CD8-positive, alpha-beta memory T cell (primary cell): ENCODE data around the gene CREB3L4. TPM values are rescaled to one million over a fixed set of nuclear protein-coding genes. Genes with fewer than 3 reads are reported as not detected.

Experiments
- CTCF ChIA-PET: fragments of 350-600 bp; sonication (Branson Sonifier 250); formaldehyde crosslinking; loops from one replicate; lab custom pipeline; 2021; ENCODE audit warnings: antibody characterized with exemption; lab: Charles Lee
- POLR2A ChIA-PET: fragments of 350-600 bp; sonication (Branson Sonifier 250); formaldehyde crosslinking; loops from one replicate; lab custom pipeline; 2021; ENCODE audit warnings: antibody characterized with exemption; lab: Charles Lee
- DNase-seq, 5 donors: peaks; one replicate each; pipeline versions ENCODE4 v3.0.0 to v3.0.0-alpha.2; 2020 to 2022; ENCODE audit warnings: mixed read lengths in 1 of 5
- H3K27ac ChIP-seq: one replicate; pipeline ENCODE4 v1.7.0; 2013; ENCODE audit warnings: low read depth, mild to moderate bottlenecking, low read length, moderate library complexity
- H3K27me3 ChIP-seq: 2 replicates; pipeline ENCODE4 v1.7.0; 2013; ENCODE audit warnings: low read length, mild to moderate bottlenecking; ENCODE audit not compliant: insufficient read depth, poor library complexity, severe bottlenecking
- H3K36me3 ChIP-seq: 2 replicates; pipeline ENCODE4 v1.7.0; 2013; ENCODE audit warnings: mild to moderate bottlenecking, low read length, moderate library complexity; ENCODE audit not compliant: insufficient read depth
- H3K4me1 ChIP-seq: 2 replicates; pipeline ENCODE4 v1.7.0; 2013; ENCODE audit warnings: mild to moderate bottlenecking, low read length, moderate library complexity; ENCODE audit not compliant: insufficient read depth
- H3K4me3 ChIP-seq: 2 replicates; pipeline ENCODE4 v1.7.0; 2013; ENCODE audit warnings: mild to moderate bottlenecking, low read length
- H3K9me3 ChIP-seq: 2 replicates; pipeline ENCODE4 v1.7.0; 2013; ENCODE audit warnings: mild to moderate bottlenecking, low read length
- H3K27ac Mint-ChIP-seq, 8 donors: one replicate each; pipeline ENCODE4 v1.8.0; 2020 to 2021; ENCODE audit warnings: mixed read lengths in 8 of 8, mild to moderate bottlenecking in 6 of 8, inconsistent platforms in 3 of 8, moderate library complexity in 3 of 8
- H3K27me3 Mint-ChIP-seq, 2 donors: one replicate each; pipeline ENCODE4 v1.8.0; 2020 to 2021; ENCODE audit warnings: mixed read lengths in 2 of 2, mild to moderate bottlenecking in 1 of 2, moderate library complexity in 1 of 2
- H3K36me3 Mint-ChIP-seq, 3 donors: one replicate each; pipeline ENCODE4 v1.8.0; 2020 to 2021; ENCODE audit warnings: mixed read lengths in 3 of 3, inconsistent platforms in 1 of 3, mild to moderate bottlenecking in 1 of 3
- H3K4me1 Mint-ChIP-seq, 3 donors: one replicate each; pipeline ENCODE4 v1.8.0; 2020 to 2021; ENCODE audit warnings: mixed read lengths in 3 of 3, inconsistent platforms in 1 of 3, mild to moderate bottlenecking in 1 of 3
- H3K4me3 Mint-ChIP-seq, 7 donors: one replicate each; pipeline ENCODE4 v1.8.0; 2020 to 2021; ENCODE audit warnings: mixed read lengths in 7 of 7, mild to moderate bottlenecking in 6 of 7, moderate library complexity in 4 of 7, inconsistent platforms in 2 of 7
- H3K9me3 Mint-ChIP-seq, 5 donors: one replicate each; pipeline ENCODE4 v1.8.0; 2020 to 2022; ENCODE audit warnings: mixed read lengths in 5 of 5, mild to moderate bottlenecking in 3 of 5, moderate library complexity in 2 of 5, inconsistent platforms in 1 of 5
- polyA plus RNA-seq: library from polyadenylated mRNA; unstranded; fragments of 300-500 nt; fragmentation: Illumina TruSeq; gene quantifications from one replicate; pipeline ENCODE4 v1.2.3, GENCODE V29; 2021
- total RNA-seq, 2 experiments: library from RNA; stranded (reverse); gene quantifications; one replicate each; pipeline ENCODE4 v1.2.3, GENCODE V29; 2021

Gene CREB3L4, protein sequence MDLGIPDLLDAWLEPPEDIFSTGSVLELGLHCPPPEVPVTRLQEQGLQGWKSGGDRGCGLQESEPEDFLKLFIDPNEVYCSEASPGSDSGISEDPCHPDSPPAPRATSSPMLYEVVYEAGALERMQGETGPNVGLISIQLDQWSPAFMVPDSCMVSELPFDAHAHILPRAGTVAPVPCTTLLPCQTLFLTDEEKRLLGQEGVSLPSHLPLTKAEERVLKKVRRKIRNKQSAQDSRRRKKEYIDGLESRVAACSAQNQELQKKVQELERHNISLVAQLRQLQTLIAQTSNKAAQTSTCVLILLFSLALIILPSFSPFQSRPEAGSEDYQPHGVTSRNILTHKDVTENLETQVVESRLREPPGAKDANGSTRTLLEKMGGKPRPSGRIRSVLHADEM
- total RNA-seq (10 to 100 TPM in 1 of 2 experiments, 1 to 10 TPM in 1; 10.0 to 10.1 TPM), polyA plus RNA-seq (5.3 TPM)

DNA sequence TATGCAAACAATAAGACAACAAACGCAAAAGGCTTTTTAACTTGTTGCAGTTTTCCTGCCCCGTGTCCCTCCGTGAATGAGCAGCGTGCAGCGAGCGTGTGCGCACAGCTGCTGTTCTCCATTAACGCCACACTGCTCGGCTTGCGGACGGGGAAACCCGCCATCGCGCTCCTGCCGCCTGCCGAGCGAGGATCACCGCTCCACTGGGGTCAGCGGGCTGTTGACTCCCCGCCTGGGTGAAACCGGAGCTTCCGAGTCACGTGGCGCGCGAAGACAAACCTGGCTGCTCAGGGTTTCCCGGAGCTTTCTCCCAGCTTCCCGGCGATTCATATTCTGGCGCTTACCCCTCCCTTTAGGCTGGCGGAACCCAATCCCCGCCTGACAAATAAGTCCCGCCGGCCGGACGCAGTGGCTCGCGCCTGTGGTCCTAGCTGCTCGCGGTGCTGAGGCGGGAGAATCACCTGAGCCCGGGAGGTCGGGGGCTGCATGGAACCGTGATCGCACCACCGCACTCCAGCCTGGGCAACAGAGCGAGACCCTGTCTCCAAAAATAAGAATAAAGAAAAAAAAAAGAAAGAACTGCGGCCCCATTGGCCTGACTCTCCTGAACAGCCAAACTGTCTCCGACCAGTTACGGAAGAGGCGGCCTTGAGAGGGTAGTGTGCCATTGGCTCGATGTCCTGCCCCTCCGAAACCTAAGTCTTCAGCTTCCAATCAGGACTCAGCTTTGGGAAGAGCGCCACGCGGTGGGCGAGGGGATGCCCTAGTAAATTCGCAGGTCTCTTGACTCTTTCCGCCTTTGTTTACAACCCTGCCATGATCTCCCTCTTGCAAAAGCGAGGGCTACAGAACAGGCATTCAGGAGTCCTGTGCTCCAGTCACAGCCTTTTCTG, at the start of gene CREB3L4:
TSS of gene CREB3L4 (plus strand) at position 796 of the 893 bp plus-strand sequence. CDS start 624 bp downstream, outside the sequence.
- peaks cover 0 to 15% (median 0%) of the 10 kb centered on the region in 3 donors for H3K36me3 Mint-ChIP-seq
- no peaks in the 10 kb centered on the region for H3K27me3 Mint-ChIP-seq
- H3K4me3 ChIP-seq = peak within 1 kb of the TSS; percentile 53
- ChIA-PET CTCF (interaction anchor here (0.6 to 4.9 kb wide), 15 partner anchors 8 to 186 kb away, joined by 3 to 50 read pairs (median 4); partner anchors contain the start of genes CRTC2, DENND4B, JTB and RAB13), POLR2A (interaction anchor here (0.7 to 4.3 kb wide), 12 partner anchors 9 to 333 kb away, joined by 3 to 58 read pairs (median 6); partner anchors contain the start of genes CHTOP, CRTC2, DENND4B and GATAD2B)
- H3K9me3 Mint-ChIP-seq = no peaks in the 10 kb centered on the region
- no peaks in the 10 kb centered on the region for H3K36me3 ChIP-seq
- no peaks in the 10 kb centered on the region for H3K9me3 ChIP-seq
- peaks cover 39% of the 10 kb centered on the region for H3K4me1 ChIP-seq
- H3K27ac Mint-ChIP-seq = peak within 1 kb of the TSS; percentile 86 to 99 (median 97)
- peak; percentile 70 to 89 (median 85) for DNase-seq
- H3K4me1 Mint-ChIP-seq = peaks cover 45 to 63% (median 52%) of the 10 kb centered on the region in 3 donors
- H3K27ac ChIP-seq = peak within 1 kb of the TSS; percentile 62
- peak within 1 kb of the TSS; percentile 92 to 97 (median 96) for H3K4me3 Mint-ChIP-seq
- no peaks in the 10 kb centered on the region for H3K27me3 ChIP-seq

DNA sequence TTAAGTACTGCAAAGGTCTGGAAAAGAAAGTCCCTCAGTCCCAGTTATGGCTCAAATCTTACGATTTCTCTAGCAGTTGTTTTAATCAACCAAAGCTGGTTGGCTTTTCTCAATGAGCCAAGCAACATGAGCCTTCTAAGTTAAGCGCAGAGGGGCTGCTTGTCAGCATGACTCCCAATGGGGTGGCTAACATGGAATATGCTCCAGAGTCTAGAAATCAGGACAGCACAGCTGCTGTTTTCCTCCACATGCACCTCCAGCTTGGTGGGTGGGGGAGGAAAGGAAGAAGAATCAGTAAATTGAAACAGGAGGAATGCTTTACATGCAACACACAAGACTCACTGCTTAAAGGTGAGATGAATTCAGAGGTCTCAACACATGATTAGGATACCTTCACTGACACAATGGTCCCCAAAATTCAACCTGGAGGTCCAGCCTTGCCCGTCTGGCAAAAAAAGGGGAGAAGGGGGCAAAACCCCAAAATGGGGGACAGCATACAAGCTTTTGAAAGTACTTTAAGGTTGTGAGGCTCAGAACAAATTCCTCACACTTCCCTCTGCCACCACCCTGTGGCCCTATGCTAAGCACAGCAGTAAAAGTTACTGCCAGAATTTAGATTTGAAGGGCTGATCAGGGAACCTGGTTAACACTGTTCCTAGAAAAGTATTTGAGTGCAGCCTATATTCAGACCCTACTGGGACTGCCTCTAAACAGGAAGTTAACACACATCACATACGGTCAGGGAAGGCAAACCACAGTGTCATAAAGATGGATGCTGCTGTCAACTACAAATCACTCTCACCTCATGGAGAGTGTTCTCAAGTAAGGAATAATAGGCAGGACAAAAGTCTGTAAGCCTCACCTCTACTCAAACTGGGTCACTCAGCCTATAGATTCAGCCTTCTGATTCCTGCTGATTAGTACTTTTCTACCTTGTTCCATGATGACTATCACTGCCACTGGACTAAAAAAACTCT, 47.5 kb upstream of the CREB3L4 start:
- Mint-ChIP-seq H3K4me3 (peak overlapping the region; percentile 79 to 97 (median 94)), H3K27me3 (peaks cover 0 to 4% of the 10 kb centered on the region in 2 donors), H3K27ac (peak overlapping the region; percentile 80 to 100 (median 90)), H3K4me1 (peaks cover 56 to 76% (median 60%) of the 10 kb centered on the region in 3 donors), H3K36me3 (peaks cover 0 to 50% (median 0%) of the 10 kb centered on the region in 3 donors), H3K9me3 (peaks cover 0 to 2% (median 0%) of the 10 kb centered on the region in 5 donors)
- no peaks in the 10 kb centered on the region for H3K9me3 ChIP-seq
- H3K27ac ChIP-seq = peak overlapping the region; percentile 13
- peak overlapping the region; percentile 86 for H3K4me3 ChIP-seq
- H3K27me3 ChIP-seq = no peaks in the 10 kb centered on the region
- ChIA-PET POLR2A (interaction anchor here (1.0 to 1.6 kb wide), 2 partner anchors 25 to 57 kb away, joined by 3 to 4 read pairs; partner anchors contain the start of gene JTB), CTCF (interaction anchor here (1.0 to 6.0 kb wide), 5 partner anchors 9 to 124 kb away, joined by 3 to 58 read pairs (median 6); partner anchors contain the start of gene DENND4B)
- H3K36me3 ChIP-seq = no peaks in the 10 kb centered on the region
- peak in 2 of 5 donors; percentile 29 to 37 for DNase-seq
- peaks cover 50% of the 10 kb centered on the region for H3K4me1 ChIP-seq

DNA sequence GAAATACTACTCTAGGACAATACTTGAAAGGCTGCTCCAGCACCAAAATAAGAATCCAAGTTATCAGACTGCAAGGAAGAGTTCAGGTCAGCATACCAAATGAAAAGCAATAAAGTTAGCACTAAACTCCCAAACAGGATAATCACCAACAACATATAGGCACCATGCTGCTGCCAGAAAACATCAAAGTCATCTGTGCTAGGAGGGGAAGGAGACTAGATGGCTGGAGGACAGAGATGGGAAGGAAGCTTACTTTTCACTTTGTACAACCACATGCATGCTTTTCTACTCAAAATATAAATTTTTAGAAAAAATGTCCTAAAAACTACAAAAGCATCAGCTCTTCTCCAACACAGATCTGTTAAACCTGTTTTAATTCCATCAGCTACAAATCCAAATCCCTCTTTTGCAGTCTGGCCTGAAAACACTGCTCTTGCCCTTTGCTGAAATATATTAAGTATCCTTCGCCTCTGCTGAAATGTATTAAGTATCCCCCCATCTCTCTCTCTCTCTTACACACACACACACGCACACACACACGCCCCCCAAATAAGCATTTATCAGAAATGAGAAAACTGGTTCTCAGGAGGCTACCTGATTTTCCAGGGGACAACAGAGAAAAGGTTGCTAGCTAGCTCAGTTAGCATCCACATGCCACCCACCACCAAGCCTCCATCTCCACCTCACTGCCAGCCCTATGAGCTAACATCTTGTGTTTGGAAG, 46.5 kb upstream of the CREB3L4 start:
- Mint-ChIP-seq H3K4me1 (peaks cover 53 to 70% (median 61%) of the 10 kb centered on the region in 3 donors), H3K9me3 (peaks cover 0 to 2% (median 0%) of the 10 kb centered on the region in 5 donors)
- peaks cover 50% of the 10 kb centered on the region for H3K4me1 ChIP-seq

DNA sequence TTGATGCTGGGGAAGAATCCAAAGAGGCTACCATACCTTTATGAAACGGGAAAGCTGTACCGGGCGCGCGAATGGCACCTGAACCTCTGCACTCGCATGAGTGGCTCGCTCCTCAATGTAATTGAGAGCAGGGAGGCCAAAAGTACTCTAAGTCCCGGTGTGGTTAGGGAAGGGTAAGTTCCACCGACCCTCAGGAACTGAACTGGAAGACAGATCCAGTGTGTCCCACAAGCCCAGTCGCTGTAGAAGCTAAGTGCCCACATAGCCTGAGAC, 46.0 kb upstream of the CREB3L4 start:
- POLR2A ChIA-PET = interaction anchor here (0.7 to 2.8 kb wide), 5 partner anchors 23 to 69 kb away, joined by 3 to 56 read pairs (median 23); partner anchors contain the start of genes CREB3L4, DENND4B and RPS27

More for the DNA sequence above, 46.5 kb upstream of the CREB3L4 start:
- Mint-ChIP-seq H3K27me3 (peaks cover 0 to 4% of the 10 kb centered on the region in 2 donors), H3K27ac (peak overlapping the region; percentile 88 to 100 (median 94)), H3K36me3 (peaks cover 0 to 41% (median 0%) of the 10 kb centered on the region in 3 donors), H3K4me3 (peak overlapping the region; percentile 79 to 97 (median 94))
- H3K27me3 ChIP-seq = no peaks in the 10 kb centered on the region
- POLR2A ChIA-PET = interaction anchor here (0.7 to 2.8 kb wide), 4 partner anchors 41 to 70 kb away, joined by 3 to 23 read pairs (median 4); partner anchors contain the start of genes JTB and RPS27
- H3K9me3 ChIP-seq = no peaks in the 10 kb centered on the region
- H3K27ac ChIP-seq = peak overlapping the region; percentile 71
- no peaks in the 10 kb centered on the region for H3K36me3 ChIP-seq
- no peak for DNase-seq
- CTCF ChIA-PET = interaction anchor here (0.6 to 6.0 kb wide), 9 partner anchors 9 to 124 kb away, joined by 3 to 58 read pairs (median 4); partner anchors contain the start of genes CREB3L4, DENND4B and RAB13
- H3K4me3 ChIP-seq = peak overlapping the region; percentile 86

DNA sequence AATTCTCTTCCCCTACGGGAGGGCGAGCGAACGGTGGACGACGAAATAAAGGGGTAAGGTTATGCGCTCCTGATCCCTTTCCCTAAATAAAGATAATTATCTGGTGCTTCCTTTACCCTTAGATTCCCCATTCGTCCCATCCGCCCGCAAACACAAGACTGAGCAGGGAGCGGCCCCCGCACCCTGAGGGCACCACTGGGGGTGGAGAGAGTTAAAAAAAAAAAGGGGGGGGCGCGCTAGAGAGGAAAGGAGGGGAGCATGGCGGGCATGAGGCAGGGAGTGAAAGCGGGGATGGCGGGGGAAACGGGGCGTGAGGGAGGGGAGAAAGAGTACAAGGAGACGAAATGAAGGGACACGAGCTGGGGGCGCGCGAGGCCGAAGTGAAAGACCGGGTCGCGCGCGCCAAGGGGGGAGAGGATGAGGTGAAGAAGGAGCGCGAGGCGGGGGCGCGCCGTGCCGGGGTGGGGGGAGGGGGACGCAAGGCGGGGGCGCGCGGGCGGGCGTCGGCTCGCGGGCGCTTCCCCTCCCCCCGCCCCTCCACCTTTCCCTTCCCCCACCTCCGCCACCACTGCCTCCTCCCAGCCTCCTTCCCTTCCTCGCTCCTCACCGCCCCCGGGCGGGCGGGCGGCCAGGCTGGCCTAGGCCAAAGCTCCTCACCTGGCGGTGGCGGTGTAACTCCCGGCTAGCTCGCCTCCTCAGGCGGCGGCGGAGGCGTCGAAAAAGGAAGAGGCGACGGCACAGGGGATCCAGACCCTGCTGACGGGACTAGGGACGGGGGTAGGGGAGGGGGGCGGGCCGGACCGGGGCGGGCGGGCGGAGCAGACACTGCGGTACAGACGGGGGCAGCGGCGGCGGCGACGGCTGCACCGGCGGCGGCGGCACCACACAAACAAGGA, 45.4 kb upstream of the CREB3L4 start:
- POLR2A ChIA-PET = interaction anchor here (0.5 to 2.8 kb wide), 12 partner anchors 23 to 147 kb away, joined by 3 to 56 read pairs (median 5); partner anchors contain the start of genes CREB3L4, DENND4B, JTB and RPS27
- peak overlapping the region; percentile 86 for H3K4me3 ChIP-seq
- no peaks in the 10 kb centered on the region for H3K27me3 ChIP-seq
- DNase-seq = peak in 2 of 5 donors; percentile 41 to 43
- Mint-ChIP-seq H3K27me3 (peaks cover 0 to 4% of the 10 kb centered on the region in 2 donors), H3K4me3 (peak overlapping the region; percentile 79 to 97 (median 94)), H3K4me1 (peaks cover 50 to 65% (median 57%) of the 10 kb centered on the region in 3 donors), H3K27ac (peak overlapping the region; percentile 95 to 100 (median 98)), H3K36me3 (peaks cover 0 to 38% (median 0%) of the 10 kb centered on the region in 3 donors), H3K9me3 (peaks cover 0 to 2% (median 0%) of the 10 kb centered on the region in 5 donors)
- peak overlapping the region; percentile 71 for H3K27ac ChIP-seq
- no peaks in the 10 kb centered on the region for H3K36me3 ChIP-seq
- H3K4me1 ChIP-seq = peaks cover 50% of the 10 kb centered on the region
- no peaks in the 10 kb centered on the region for H3K9me3 ChIP-seq
- CTCF ChIA-PET = interaction anchor here (0.6 to 6.0 kb wide), 8 partner anchors 8 to 125 kb away, joined by 3 to 58 read pairs (median 5); partner anchors contain the start of gene DENND4B

More for the DNA sequence above, 46.0 kb upstream of the CREB3L4 start:
- Histone ChIP-seq H3K9me3 (no peaks in the 10 kb centered on the region), H3K27me3 (no peaks in the 10 kb centered on the region), H3K27ac (peak overlapping the region; percentile 71), H3K4me1 (peaks cover 50% of the 10 kb centered on the region), H3K4me3 (peak overlapping the region; percentile 86), H3K36me3 (no peaks in the 10 kb centered on the region)
- Mint-ChIP-seq H3K4me3 (peak overlapping the region; percentile 79 to 97 (median 94)), H3K9me3 (peaks cover 0 to 2% (median 0%) of the 10 kb centered on the region in 5 donors), H3K4me1 (peaks cover 50 to 66% (median 57%) of the 10 kb centered on the region in 3 donors), H3K36me3 (peaks cover 0 to 38% (median 0%) of the 10 kb centered on the region in 3 donors), H3K27ac (peak overlapping the region; percentile 88 to 100 (median 94)), H3K27me3 (peaks cover 0 to 4% of the 10 kb centered on the region in 2 donors)
- DNase-seq = no peak
- CTCF ChIA-PET = interaction anchor here (0.9 to 6.0 kb wide), 7 partner anchors 8 to 124 kb away, joined by 3 to 58 read pairs (median 6); partner anchors contain the start of genes DENND4B and RAB13
